B cell (primary cell): Measurements from ENCODE around the gene SMTN. TPM values are rescaled to one million over a fixed set of nuclear protein-coding genes. Genes with fewer than 3 reads are reported as not detected.

Source experiments
- ATAC-seq: fragments of 200-7000 bp; cut with Tn5 transposase; one replicate; pipeline ENCODE4 v1.10.0; 2021; ENCODE audit warnings: low read depth, mild to moderate bottlenecking, moderate number of reproducible peaks, moderate library complexity
- CTCF ChIA-PET: fragments of 350-600 bp; sonication (Branson Sonifier 250); formaldehyde crosslinking; loops from one replicate; lab custom pipeline; 2021; ENCODE audit warnings: antibody characterized with exemption, inconsistent platforms; lab: Charles Lee
- POLR2A ChIA-PET: fragments of 350-600 bp; sonication (Branson Sonifier 250); formaldehyde crosslinking; loops from one replicate; lab custom pipeline; 2021; ENCODE audit warnings: antibody characterized with exemption; lab: Charles Lee
- DNase-seq: peaks from one replicate; pipeline ENCODE4 v3.0.0; 2013
- H2AFZ ChIP-seq: 2 replicates; pipeline ENCODE4 v1.6.1; 2012; ENCODE audit warnings: mild to moderate bottlenecking, low read depth, low read length; ENCODE audit not compliant: insufficient read depth, poor library complexity, severe bottlenecking
- H3K27ac ChIP-seq, 2 donors: 1 replicate in 1 of 2; 2 replicates in 1 of 2; pipeline ENCODE4 v1.5.1; 2012 to 2013; ENCODE audit warnings: low read length in 2 of 2, mild to moderate bottlenecking in 2 of 2, moderate library complexity in 1 of 2
- H3K27me3 ChIP-seq, 4 experiments: fragments of 200-600 bp in 1 of 4; sonication (generic) in 1 of 4; replicated peaks in 1 of 4; 1 replicate in 2 of 4; 2 replicates in 2 of 4; pipeline versions ENCODE4 v1.6.1 to v1.7.0; 2013 to 2016; ENCODE audit warnings: low read length in 3 of 4, mild to moderate bottlenecking in 2 of 4, mixed read lengths in 1 of 4, moderate library complexity in 1 of 4; ENCODE audit not compliant: insufficient read depth in 4 of 4, control insufficient read depth in 3 of 4; ENCODE audit errors: control extremely low read depth in 1 of 4
- H3K36me3 ChIP-seq, 2 experiments: replicated peaks in 1 of 2; 1 replicate in 1 of 2; 2 replicates in 1 of 2; pipeline versions ENCODE4 v1.6.1 to v1.7.1; 2013; ENCODE audit warnings: low read length in 1 of 2; ENCODE audit not compliant: insufficient read depth in 2 of 2, control insufficient read depth in 1 of 2; ENCODE audit errors: control extremely low read depth in 1 of 2, extremely low read depth in 1 of 2
- H3K4me1 ChIP-seq, 2 donors: fragments of 200-600 bp in 1 of 2; sonication (generic) in 1 of 2; 1 replicate in 1 of 2; 2 replicates in 1 of 2; pipeline versions ENCODE4 v1.5.1 to v1.6.1; 2013 to 2017; ENCODE audit warnings: low read length in 2 of 2; ENCODE audit not compliant: control insufficient read depth in 2 of 2, insufficient read depth in 2 of 2
- H3K4me2 ChIP-seq: replicated peaks from 2 replicates; pipeline ENCODE3; 2012; ENCODE audit warnings: mild to moderate bottlenecking, low read depth, low read length; ENCODE audit not compliant: poor library complexity, severe bottlenecking
- H3K4me3 ChIP-seq, 5 experiments: fragments of 200-600 bp in 1 of 5; sonication (generic) in 1 of 5; 1 replicate in 3 of 5; 2 replicates in 2 of 5; pipeline versions ENCODE4 v1.5.1 to v1.7.0; 2011 to 2016; ENCODE audit warnings: low read length in 4 of 5, mild to moderate bottlenecking in 4 of 5, low read depth in 2 of 5, control low read depth in 1 of 5, moderate library complexity in 1 of 5; ENCODE audit not compliant: insufficient read depth in 1 of 5; ENCODE audit errors: control extremely low read depth in 1 of 5, extremely low read depth in 1 of 5
- H3K79me2 ChIP-seq: fragments of 200-600 bp; sonication (generic); one replicate; pipeline ENCODE4 v1.6.0; 2016; ENCODE audit warnings: low read length; ENCODE audit not compliant: control insufficient read depth, insufficient read depth
- H3K9ac ChIP-seq: fragments of 200-600 bp; sonication (generic); 2 replicates; pipeline ENCODE4 v1.6.1; 2017; ENCODE audit warnings: mild to moderate bottlenecking, low read length, moderate library complexity
- H3K9me3 ChIP-seq, 3 donors: one replicate each; pipeline versions ENCODE4 v1.6.1 to v1.7.1; 2013; ENCODE audit warnings: low read length in 2 of 3; ENCODE audit not compliant: control insufficient read depth in 2 of 3, insufficient read depth in 1 of 3; ENCODE audit errors: control extremely low read depth in 1 of 3
- H4K20me1 ChIP-seq: 2 replicates; pipeline ENCODE4 v1.6.0; 2012; ENCODE audit warnings: mild to moderate bottlenecking, low read length; ENCODE audit not compliant: insufficient read depth, control insufficient read depth, poor library complexity, severe bottlenecking
- H3K27ac Mint-ChIP-seq: one replicate; pipeline ENCODE4 v1.8.0; 2021; ENCODE audit warnings: mixed read lengths
- H3K27me3 Mint-ChIP-seq: one replicate; pipeline ENCODE4 v1.8.0; 2021; ENCODE audit warnings: mixed read lengths
- H3K4me1 Mint-ChIP-seq: one replicate; pipeline ENCODE4 v1.8.0; 2021; ENCODE audit warnings: mixed read lengths
- H3K4me3 Mint-ChIP-seq: one replicate; pipeline ENCODE4 v1.8.0; 2021; ENCODE audit warnings: mixed read lengths
- H3K9me3 Mint-ChIP-seq: one replicate; pipeline ENCODE4 v1.8.0; 2022; ENCODE audit warnings: mixed read lengths; ENCODE audit not compliant: insufficient read depth
- EZH2 ChIP-seq: IDR thresholded peaks from 2 replicates; pipeline ENCODE4 v1.6.1; 2012; ENCODE audit warnings: borderline replicate concordance, low read depth, mild to moderate bottlenecking, moderate library complexity, low read length; ENCODE audit not compliant: insufficient read depth, poor library complexity, severe bottlenecking
- WGBS: methylation state at CpG from one replicate; pipeline ENCODE4 v1.1.5; 2013; ENCODE audit warnings: missing lambda C conversion rate; ENCODE audit not compliant: insufficient coverage; 5-methylcytosine and 5-hydroxymethylcytosine counted together
- intact Hi-C: fragments of 100-400 bp; cut with micrococcal nuclease; formaldehyde crosslinking; loops from one replicate; pipeline ENCODE4 v1.10.0; 2022
- polyA plus RNA-seq: library from polyadenylated mRNA; depleted of rRNA; stranded (reverse); fragments of >200 nt; gene quantifications from 2 replicates; pipeline ENCODE4 v1.2.3, GENCODE V29; 2012
- total RNA-seq, 2 donors: library from RNA; stranded (reverse); fragments of 120-200 nt in 1 of 2; gene quantifications; 1 replicate in 1 of 2; 2 replicates in 1 of 2; pipeline versions ENCODE4 v1.2.3 to v1.2.4, GENCODE V29; 2013 to 2022
- TF ChIP-seq, protein P1 (sequence below): fragments of 200-600 bp; IDR thresholded peaks from one replicate; pipeline ENCODE4 v1.8.0; 2022; ENCODE audit warnings: antibody characterized with exemption, mild to moderate bottlenecking

SMTN gene
- total and polyA plus RNA-seq, 2 donors (not counting 1 experiment from before 2014, with no cell fraction given), result 4.0 to 7.0 TPM

DNA sequence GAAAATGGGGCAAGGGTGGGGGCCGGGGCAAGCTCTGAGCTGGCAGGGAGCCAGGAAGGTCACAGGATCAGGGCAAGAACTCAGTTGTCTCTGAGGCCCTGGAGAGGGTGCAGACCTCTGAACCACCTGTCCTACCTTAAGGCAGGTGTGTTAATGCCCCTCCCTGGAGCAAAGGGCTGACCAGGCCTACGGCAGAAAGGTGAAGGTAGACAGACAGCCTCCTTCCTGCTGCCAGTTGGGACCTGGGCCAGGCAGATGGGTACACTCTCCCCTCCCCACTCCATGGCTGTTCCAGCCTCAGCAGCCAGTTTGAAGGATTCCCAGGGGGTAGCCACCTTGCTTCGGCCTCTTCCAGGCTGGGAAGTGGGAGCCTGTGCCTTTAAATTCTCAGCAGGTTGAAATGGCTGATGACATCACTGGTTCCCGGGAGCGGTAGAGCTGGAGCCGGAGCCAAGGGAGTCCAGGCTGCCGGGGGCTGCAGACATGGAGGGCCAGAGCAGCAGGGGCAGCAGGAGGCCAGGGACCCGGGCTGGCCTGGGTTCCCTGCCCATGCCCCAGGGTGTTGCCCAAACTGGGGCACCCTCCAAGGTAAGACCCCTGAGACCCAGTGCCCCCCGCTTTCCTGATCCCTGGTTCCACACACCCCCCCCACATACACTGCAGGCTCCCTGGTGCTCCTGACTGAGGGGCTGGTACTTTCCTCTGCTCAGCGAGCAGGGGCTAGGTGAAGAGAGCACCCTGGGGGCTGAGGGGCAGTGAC is 41.6 kb downstream of the SMTN start, which contains the start of gene INPP5J:
TSS of gene INPP5J (plus strand) at position 435 of the 760 bp plus-strand sequence. CDS start at position 484, 49 bp downstream.
- POLR2A ChIA-PET, result no interaction called here

DNA sequence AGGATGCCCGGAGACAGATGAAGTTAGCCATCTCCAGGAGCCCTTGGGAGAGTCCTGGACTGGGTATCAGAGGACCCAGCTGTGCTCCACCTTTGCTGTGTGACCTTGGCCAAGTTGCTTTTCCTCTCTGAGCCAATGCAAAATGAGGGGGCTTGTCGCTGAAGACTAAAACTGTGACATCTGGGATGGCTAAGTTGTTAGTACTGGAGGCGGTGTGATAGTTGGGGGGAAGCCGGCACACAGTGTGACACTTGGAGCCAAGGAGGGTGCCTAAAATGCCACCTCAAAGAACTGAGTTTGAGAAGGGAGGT is 42.1 kb downstream of the SMTN start:
- Histone ChIP-seq H3K9me3 (peaks cover 0 to 9% (median 0%) of the 10 kb centered on the region in 3 donors), H3K4me3 (no peak overlapping the region), H3K9ac (no peak overlapping the region), H3K79me2 (no peaks in the 10 kb centered on the region), H3K4me2 (no peak overlapping the region), H3K27ac (no peak overlapping the region), H3K27me3 (peaks cover 0 to 12% (median 0%) of the 10 kb centered on the region in 4 experiments), H4K20me1 (no peaks in the 10 kb centered on the region), H3K4me1 (peaks cover 5 to 12% of the 10 kb centered on the region in 2 donors), H2AFZ (no peak overlapping the region), H3K36me3 (no peaks in the 10 kb centered on the region)
- no peak for TF ChIP-seq EZH2
- TF ChIP-seq, protein P1, sequence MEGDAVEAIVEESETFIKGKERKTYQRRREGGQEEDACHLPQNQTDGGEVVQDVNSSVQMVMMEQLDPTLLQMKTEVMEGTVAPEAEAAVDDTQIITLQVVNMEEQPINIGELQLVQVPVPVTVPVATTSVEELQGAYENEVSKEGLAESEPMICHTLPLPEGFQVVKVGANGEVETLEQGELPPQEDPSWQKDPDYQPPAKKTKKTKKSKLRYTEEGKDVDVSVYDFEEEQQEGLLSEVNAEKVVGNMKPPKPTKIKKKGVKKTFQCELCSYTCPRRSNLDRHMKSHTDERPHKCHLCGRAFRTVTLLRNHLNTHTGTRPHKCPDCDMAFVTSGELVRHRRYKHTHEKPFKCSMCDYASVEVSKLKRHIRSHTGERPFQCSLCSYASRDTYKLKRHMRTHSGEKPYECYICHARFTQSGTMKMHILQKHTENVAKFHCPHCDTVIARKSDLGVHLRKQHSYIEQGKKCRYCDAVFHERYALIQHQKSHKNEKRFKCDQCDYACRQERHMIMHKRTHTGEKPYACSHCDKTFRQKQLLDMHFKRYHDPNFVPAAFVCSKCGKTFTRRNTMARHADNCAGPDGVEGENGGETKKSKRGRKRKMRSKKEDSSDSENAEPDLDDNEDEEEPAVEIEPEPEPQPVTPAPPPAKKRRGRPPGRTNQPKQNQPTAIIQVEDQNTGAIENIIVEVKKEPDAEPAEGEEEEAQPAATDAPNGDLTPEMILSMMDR, result no peak
- H3K27me3 Mint-ChIP-seq, result no peaks in the 10 kb centered on the region
- DNase-seq (no peak), ATAC-seq (no peak)
- POLR2A ChIA-PET, result no interaction called here
- H3K27ac Mint-ChIP-seq, result no peak overlapping the region
- H3K4me1 Mint-ChIP-seq, result peaks cover 6% of the 10 kb centered on the region
- 98% methylated on average over 4 of the region's 4 CpGs for WGBS
- intact Hi-C loops, result no loop called here
- CTCF ChIA-PET, result no interaction called here
- H3K4me3 Mint-ChIP-seq, result no peak overlapping the region
- no peaks in the 10 kb centered on the region for H3K9me3 Mint-ChIP-seq

More for the DNA sequence above, 41.6 kb downstream of the SMTN start, which contains the start of gene INPP5J:
- TF ChIP-seq EZH2, result no peak
- TF ChIP-seq, protein P1, result no peak
- DNase-seq (no peak), ATAC-seq (no peak)
- Histone ChIP-seq H4K20me1 (no peaks in the 10 kb centered on the region), H3K9ac (no peak within 1 kb of the TSS), H3K36me3 (no peaks in the 10 kb centered on the region), H2AFZ (no peak within 1 kb of the TSS), H3K9me3 (peaks cover 0 to 9% (median 0%) of the 10 kb centered on the region in 3 donors), H3K4me3 (no peak within 1 kb of the TSS), H3K27ac (no peak within 1 kb of the TSS), H3K4me2 (no peak within 1 kb of the TSS), H3K4me1 (peaks cover 5 to 12% of the 10 kb centered on the region in 2 donors), H3K79me2 (no peaks in the 10 kb centered on the region), H3K27me3 (peaks cover 0 to 12% (median 0%) of the 10 kb centered on the region in 4 experiments)
- 87% methylated on average over 9 of the region's 10 CpGs for WGBS
- Mint-ChIP-seq H3K4me1 (peaks cover 6% of the 10 kb centered on the region), H3K4me3 (no peak within 1 kb of the TSS), H3K27me3 (no peaks in the 10 kb centered on the region), H3K27ac (no peak within 1 kb of the TSS), H3K9me3 (no peaks in the 10 kb centered on the region)
- intact Hi-C loops, result no loop called here
- CTCF ChIA-PET, result no interaction called here
